HCT116 (cell line): Measurements from ENCODE around the gene HOXA11.

Experiments
- JUND ChIP-seq: IDR thresholded peaks from 2 replicates; pipeline ENCODE4 v1.6.1; 2012
- POLR2A ChIP-seq: IDR thresholded peaks from 2 replicates; pipeline ENCODE4 v1.7.0; 2011; ENCODE audit warnings: borderline replicate concordance; ENCODE audit not compliant: insufficient read depth, insufficient read length; ENCODE audit errors: extremely low read depth
- RAD21 ChIP-seq: IDR thresholded peaks from 2 replicates; pipeline ENCODE4 v1.6.1; 2012; ENCODE audit warnings: low read depth, mild to moderate bottlenecking
- YY1 ChIP-seq: IDR thresholded peaks from 2 replicates; pipeline ENCODE4 v1.6.1; 2011; ENCODE audit warnings: low read length, low read depth, moderate library complexity, mild to moderate bottlenecking; ENCODE audit not compliant: insufficient replicate concordance; ENCODE audit errors: extremely low read depth
- TF ChIP-seq, protein P1 (sequence below): IDR thresholded peaks from 2 replicates; pipeline ENCODE4 v1.6.1; 2012
- TF ChIP-seq, protein P2 (sequence below), 3 experiments: fragments of 200-600 bp in 1 of 3; sonication (generic) in 1 of 3; IDR thresholded peaks in 2 of 3; conservative IDR thresholded peaks in 1 of 3; 2 replicates each; pipeline ENCODE4 v1.5.1; 2012 to 2017; ENCODE audit warnings: low read depth in 2 of 3, low read length in 2 of 3, antibody characterized with exemption in 1 of 3, borderline replicate concordance in 1 of 3, control low read depth in 1 of 3, mild to moderate bottlenecking in 1 of 3, mixed read lengths in 1 of 3, mixed run types in 1 of 3, moderate library complexity in 1 of 3; ENCODE audit not compliant: insufficient read depth in 1 of 3

DNA sequence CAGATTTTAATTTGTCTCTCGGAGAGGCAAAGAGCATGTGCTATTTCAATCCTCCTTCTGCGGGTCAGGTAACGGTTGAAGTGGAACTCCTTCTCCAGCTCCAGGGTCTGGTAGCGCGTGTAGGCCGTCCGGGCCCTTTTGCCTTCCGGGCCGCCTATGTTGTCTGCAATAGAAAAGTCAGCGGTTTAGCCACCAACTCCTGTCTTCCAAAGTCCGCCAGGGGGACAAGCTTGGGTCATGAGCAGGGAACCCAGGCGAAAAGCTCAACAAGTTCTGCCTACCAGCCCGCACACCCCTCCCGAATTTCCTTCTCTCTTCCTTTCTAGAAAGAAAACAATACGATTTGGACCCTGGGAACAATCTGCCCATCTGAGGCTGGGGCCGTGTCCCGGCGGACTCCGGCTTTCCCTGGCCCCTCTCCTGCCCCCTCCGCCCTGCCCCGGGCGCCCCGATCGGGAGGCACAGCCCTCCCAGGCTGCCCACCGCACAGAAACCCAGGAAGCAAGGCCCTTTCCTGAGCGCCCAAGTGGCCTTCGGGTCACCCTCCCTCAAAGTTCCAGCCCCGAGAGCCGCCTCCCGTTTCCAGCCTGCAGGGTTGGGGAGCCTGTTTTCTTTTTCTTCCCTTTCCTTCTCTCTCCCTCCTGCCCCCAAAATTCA lies 43.0 kb downstream of the HOXA11 start:
- TF ChIP-seq, protein P1, sequence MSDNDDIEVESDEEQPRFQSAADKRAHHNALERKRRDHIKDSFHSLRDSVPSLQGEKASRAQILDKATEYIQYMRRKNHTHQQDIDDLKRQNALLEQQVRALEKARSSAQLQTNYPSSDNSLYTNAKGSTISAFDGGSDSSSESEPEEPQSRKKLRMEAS: no peak
- TF ChIP-seq, protein P2, sequence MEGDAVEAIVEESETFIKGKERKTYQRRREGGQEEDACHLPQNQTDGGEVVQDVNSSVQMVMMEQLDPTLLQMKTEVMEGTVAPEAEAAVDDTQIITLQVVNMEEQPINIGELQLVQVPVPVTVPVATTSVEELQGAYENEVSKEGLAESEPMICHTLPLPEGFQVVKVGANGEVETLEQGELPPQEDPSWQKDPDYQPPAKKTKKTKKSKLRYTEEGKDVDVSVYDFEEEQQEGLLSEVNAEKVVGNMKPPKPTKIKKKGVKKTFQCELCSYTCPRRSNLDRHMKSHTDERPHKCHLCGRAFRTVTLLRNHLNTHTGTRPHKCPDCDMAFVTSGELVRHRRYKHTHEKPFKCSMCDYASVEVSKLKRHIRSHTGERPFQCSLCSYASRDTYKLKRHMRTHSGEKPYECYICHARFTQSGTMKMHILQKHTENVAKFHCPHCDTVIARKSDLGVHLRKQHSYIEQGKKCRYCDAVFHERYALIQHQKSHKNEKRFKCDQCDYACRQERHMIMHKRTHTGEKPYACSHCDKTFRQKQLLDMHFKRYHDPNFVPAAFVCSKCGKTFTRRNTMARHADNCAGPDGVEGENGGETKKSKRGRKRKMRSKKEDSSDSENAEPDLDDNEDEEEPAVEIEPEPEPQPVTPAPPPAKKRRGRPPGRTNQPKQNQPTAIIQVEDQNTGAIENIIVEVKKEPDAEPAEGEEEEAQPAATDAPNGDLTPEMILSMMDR (IDR thresholded peaks at IDR 0.05 in 2 of 3, conservative IDR thresholded peaks at IDR 0.05 in 1 of 3; ENCODE audit: borderline replicate concordance in 1 of 3, insufficient read depth in 1 of 3, low read depth in 2 of 3, low read length in 2 of 3): no peak
- TF ChIP-seq JUND: no peak
- TF ChIP-seq YY1: no peak
- no peak for TF ChIP-seq RAD21
- no peak for TF ChIP-seq POLR2A
